ENCODE data around the gene SLC12A8. TPM values are rescaled to one million over a fixed set of nuclear protein-coding genes. Genes with fewer than 3 reads are reported as not detected.

SLC12A8 gene
- total RNA-seq, 2 donors from 2014 or later = 20.7 to 33.7 TPM

DNA sequence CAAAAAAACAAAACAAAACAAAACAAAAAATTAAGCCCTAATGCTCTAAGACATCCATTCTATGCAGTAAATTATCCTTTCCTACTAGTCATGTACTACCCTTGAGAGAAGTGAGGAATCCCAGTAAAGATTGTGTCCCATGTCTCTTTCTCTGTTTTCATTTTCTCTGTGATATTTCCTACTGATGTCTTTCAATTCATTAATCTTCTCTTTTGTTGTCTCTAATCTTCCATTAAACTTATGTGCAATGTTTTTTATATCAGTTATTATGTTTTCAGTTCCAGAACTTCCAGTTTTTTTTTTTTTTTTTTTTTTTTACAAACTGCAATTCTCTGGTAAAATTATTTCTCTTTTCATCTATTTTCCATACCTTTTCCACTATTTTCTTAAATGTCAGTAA lies 44.1 kb upstream of the SLC12A8 start:
- Histone ChIP-seq H3K4me3 (no peak overlapping the region), H3K9me3 (no peaks in the 10 kb centered on the region), H3K4me1 (peaks cover 4% of the 10 kb centered on the region), H3K27me3 (no peaks in the 10 kb centered on the region), H3K27ac (no peak overlapping the region), H3K36me3 (no peaks in the 10 kb centered on the region), H3K9ac (ENCODE audit: low read depth in 2 of 2, low read length in 2 of 2) (no peak overlapping the region)
- intact Hi-C loops (cut with DNase I) = no loop called here
- TF ChIP-seq, protein P1, sequence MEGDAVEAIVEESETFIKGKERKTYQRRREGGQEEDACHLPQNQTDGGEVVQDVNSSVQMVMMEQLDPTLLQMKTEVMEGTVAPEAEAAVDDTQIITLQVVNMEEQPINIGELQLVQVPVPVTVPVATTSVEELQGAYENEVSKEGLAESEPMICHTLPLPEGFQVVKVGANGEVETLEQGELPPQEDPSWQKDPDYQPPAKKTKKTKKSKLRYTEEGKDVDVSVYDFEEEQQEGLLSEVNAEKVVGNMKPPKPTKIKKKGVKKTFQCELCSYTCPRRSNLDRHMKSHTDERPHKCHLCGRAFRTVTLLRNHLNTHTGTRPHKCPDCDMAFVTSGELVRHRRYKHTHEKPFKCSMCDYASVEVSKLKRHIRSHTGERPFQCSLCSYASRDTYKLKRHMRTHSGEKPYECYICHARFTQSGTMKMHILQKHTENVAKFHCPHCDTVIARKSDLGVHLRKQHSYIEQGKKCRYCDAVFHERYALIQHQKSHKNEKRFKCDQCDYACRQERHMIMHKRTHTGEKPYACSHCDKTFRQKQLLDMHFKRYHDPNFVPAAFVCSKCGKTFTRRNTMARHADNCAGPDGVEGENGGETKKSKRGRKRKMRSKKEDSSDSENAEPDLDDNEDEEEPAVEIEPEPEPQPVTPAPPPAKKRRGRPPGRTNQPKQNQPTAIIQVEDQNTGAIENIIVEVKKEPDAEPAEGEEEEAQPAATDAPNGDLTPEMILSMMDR (IDR thresholded peaks at IDR 0.05) = no peak
- no peak for DNase-seq

DNA sequence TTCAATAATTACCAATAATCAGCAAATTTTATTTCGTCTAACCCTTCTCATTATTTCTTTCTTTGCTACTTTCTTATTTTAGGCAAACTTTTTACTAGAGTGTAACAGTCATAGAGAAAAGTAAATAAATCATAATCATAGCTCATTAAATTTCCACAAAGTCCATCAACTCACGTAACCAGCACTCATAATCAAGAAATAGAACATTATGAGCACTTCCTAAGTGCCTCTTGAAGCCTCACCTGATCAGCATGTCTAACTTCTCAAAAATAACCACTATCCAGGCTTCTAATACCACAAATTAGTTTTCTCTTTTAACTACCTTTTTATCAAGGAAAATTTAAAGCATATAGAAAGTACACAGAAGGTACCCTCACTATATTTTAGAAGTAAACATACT lies 38.4 kb upstream of the SLC12A8 start:
- H3K9ac ChIP-seq (ENCODE audit: low read depth in 2 of 2, low read length in 2 of 2) = no peak overlapping the region
- no peak for DNase-seq
- H3K4me1 ChIP-seq = no peaks in the 10 kb centered on the region

DNA sequence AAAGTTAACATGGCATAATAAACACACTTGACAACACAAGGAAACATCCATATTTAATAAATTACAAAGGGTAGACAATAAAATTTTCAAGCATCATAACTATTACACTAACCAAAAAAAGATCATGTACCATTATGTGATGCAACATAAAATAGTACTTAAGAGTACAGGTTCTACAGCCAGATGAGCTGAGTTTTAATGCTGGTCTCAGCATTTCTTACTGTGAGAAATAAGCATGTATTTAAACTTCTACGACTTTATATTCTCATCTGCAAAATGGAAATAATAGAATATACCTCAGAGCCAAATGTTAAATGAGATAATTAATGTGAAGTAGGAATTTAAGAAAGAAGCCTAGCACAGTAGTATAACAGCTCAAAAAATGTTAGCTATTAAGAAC lies 33.7 kb upstream of the SLC12A8 start:
- Histone ChIP-seq H3K9me3 (no peaks in the 10 kb centered on the region), H3K4me3 (no peak overlapping the region), H3K36me3 (no peaks in the 10 kb centered on the region), H3K4me1 (no peaks in the 10 kb centered on the region), H3K27me3 (no peaks in the 10 kb centered on the region), H3K9ac (ENCODE audit: low read depth in 2 of 2, low read length in 2 of 2) (no peak overlapping the region), H3K27ac (no peak overlapping the region)
- intact Hi-C loops (cut with DNase I) = no loop called here
- DNase-seq = no peak
- TF ChIP-seq, protein P1 (IDR thresholded peaks at IDR 0.05) = no peak

More for the DNA sequence above, 38.4 kb upstream of the SLC12A8 start:
- Histone ChIP-seq H3K27ac (no peak overlapping the region), H3K9me3 (no peaks in the 10 kb centered on the region), H3K36me3 (no peaks in the 10 kb centered on the region), H3K4me3 (no peak overlapping the region), H3K27me3 (no peaks in the 10 kb centered on the region)
- TF ChIP-seq, protein P1 (IDR thresholded peaks at IDR 0.05) = no peak
- intact Hi-C loops (cut with DNase I) = no loop called here

DNA sequence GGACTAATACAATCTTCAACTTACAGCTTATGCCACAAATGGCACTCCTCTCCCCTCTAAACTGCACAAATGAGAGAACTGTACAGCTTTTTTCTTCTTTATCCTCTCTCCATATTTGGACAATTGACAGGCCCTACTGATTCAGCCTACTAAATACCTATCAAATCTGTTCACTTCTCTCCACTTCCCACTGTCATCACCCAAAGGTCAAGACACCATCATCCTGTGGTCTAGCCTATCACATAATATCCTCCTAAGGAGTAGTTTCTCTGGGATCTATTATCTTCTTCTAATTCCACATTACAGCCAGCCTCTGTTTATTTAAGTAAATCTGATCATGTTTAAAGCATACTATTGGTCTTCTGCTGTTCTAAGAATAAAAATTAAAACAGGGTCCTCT lies 33.0 kb upstream of the SLC12A8 start:
- no peak for DNase-seq
- TF ChIP-seq, protein P1 (IDR thresholded peaks at IDR 0.05) = no peak
- H3K27ac ChIP-seq = no peak overlapping the region
- H3K27me3 ChIP-seq = no peaks in the 10 kb centered on the region
- no peak overlapping the region for H3K4me3 ChIP-seq
- no peaks in the 10 kb centered on the region for H3K9me3 ChIP-seq
- intact Hi-C loops (cut with DNase I) = no loop called here
- no peaks in the 10 kb centered on the region for H3K36me3 ChIP-seq
- H3K9ac ChIP-seq (ENCODE audit: low read depth in 2 of 2, low read length in 2 of 2) = no peak overlapping the region
- H3K4me1 ChIP-seq = no peaks in the 10 kb centered on the region

DNA sequence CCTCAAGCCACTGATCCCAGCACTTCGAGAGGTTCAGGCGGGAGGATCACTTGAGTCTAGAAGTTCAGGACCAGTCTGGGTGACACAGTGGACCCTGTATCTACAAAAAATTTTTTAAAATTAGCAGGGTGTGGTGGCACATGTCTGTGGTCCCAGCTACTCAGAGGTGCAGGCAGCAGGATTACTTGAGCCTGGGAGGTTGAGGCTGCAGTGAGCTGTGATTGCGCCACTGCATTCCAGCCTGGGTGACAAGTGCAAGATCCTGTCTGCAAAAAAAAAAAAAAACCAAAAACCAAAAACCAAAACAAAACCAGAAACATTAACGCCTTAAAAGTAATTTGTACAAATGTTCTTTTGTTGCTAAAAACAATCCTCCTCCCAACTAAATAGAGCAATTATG lies 27.9 kb upstream of the SLC12A8 start:
- no peaks in the 10 kb centered on the region for H3K4me1 ChIP-seq
- TF ChIP-seq, protein P1 (IDR thresholded peaks at IDR 0.05) = no peak
- no peak for DNase-seq
- no peaks in the 10 kb centered on the region for H3K9me3 ChIP-seq
- no peaks in the 10 kb centered on the region for H3K36me3 ChIP-seq
- intact Hi-C loops (cut with DNase I) = no loop called here
- no peak overlapping the region for H3K9ac ChIP-seq (ENCODE audit: low read depth in 2 of 2, low read length in 2 of 2)
- no peaks in the 10 kb centered on the region for H3K27me3 ChIP-seq
- H3K27ac ChIP-seq = no peak overlapping the region
- H3K4me3 ChIP-seq = no peak overlapping the region

DNA sequence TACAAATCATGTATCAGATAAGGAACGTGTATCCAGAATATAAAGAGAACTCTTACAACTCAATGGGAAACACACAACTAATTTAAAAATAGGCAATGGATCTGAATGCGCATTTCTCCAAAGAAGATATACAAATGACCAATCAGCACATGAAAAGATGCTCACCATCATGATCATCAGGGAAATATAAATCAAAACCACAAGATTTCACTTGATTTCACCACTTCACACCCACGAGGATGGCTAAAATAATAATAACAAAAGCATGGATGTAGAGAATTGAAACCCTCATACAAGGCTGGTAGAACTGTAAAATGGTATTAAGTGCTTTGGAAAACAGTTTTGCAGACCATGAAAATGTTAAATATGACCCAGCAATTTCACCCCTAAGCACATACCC lies 26.7 kb upstream of the SLC12A8 start:
- Histone ChIP-seq H3K27ac (no peak overlapping the region), H3K36me3 (no peaks in the 10 kb centered on the region), H3K27me3 (no peaks in the 10 kb centered on the region), H3K4me1 (no peaks in the 10 kb centered on the region), H3K9me3 (no peaks in the 10 kb centered on the region), H3K9ac (ENCODE audit: low read depth in 2 of 2, low read length in 2 of 2) (no peak overlapping the region), H3K4me3 (no peak overlapping the region)
- DNase-seq = no peak
- TF ChIP-seq, protein P1 (IDR thresholded peaks at IDR 0.05) = no peak
- intact Hi-C loops (cut with DNase I) = no loop called here

Measured in colonic mucosa (tissue), 4 donors.